ENCODE results near the gene CCL3.
A peak's percentile ranks its signal among the peaks of the same experiment; 100 is the strongest.
"Not testable (repeated sequence)": the region's sequence is repeated elsewhere in the genome, so short reads cannot be mapped to it uniquely, and the experiment has no call there.

The CCL3 gene

DNA sequence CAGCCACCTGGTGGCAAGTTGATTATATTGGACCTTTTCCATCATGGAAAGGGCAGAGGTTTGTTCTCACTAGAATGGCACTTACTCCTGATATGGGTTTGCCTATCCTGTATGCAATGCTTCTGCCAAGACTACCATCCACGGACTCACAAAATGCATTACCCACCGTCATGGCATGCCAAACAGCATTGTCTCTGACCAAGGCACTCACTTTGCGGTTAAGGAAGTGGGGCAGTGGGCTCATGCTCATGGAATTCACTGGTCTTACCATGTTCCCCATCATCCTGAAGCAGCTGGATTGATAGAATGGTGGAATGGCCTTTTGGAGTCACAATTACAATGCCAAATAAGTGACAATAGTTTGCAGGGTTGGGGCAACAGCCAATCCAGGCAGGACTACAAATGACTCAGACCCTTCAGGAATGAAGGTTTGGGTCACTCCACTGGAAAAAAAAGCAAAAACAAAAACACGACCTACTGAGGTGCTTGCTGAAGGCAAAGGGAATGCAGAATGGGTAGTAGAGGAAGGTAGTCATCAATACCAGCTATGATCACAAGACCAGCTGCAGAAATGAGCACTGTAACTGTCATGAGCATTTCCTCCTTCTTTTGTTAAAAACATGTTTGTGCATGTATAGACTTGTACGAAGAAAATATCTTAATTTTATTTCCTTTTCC is 25.2 kb upstream of the CCL3 start:
- DNase-seq, result peak; percentile 26

DNA sequence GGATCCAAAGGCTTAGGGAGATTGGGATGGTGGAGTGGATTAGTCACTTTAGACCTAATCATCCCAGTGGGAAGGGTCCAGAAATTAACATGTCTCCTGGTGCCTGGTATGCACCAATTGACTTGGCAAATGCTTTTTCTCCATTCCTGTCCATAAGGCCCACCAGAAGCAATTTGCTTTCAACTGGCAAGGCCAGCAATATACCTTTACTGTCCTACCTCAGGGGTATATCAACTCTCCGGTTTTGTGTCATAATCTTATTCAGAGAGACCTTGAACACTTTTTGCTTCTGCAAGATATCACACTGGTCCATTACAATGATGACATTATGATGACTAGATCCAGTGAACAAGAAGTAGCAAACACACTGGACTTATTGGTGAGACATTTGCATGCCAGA is 23.2 kb upstream of the CCL3 start:
- DNase-seq, result not testable (repeated sequence)

DNA sequence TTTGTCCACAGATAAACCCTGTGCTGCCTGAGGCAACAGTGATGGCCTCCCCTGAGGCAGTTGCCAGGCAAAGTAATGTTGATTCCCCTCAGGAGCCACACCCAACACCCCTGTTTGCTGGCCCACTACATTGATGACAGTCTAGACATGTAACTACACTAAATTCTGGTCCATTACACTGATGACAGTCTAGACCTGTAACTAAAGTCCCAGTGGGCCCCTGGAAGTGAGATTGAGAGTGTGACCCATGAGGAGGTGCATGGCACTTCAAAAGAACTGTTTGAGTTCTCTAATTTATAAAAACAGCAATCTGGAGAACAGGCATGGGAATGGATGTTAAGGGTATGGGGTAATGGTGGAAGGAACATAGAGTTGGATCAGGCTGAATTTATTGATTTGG is 22.6 kb upstream of the CCL3 start:
- no peak for DNase-seq

- no peak for DNase-seq
Measured at GRCh38 chr17:36111068-36111490, 21.1 kb upstream of the CCL3 start.

DNA sequence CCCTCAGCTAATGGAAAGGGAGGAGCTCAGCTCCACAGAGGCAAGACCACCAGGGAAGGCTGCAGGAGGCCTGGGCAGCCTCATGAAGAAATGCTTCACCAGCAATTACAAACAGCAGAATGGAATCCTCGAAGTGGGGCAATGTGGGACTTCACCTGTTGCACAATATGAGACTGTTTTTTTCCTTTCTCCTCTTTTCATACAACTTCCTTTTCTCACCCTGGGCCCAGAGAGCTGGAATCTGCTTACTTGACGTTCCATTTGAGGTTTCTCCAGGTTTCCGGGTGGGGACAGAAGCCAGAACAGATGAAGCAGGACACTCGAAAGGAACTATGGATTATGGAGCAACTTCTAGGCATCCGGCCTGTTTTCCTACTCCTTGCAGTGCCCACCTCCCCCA is 18.3 kb upstream of the CCL3 start:
- DNase-seq, result not testable (repeated sequence)

GRCh38 chr17:36107660-36108059 is 17.7 kb upstream of the CCL3 start:
- DNase-seq, result no peak

DNA sequence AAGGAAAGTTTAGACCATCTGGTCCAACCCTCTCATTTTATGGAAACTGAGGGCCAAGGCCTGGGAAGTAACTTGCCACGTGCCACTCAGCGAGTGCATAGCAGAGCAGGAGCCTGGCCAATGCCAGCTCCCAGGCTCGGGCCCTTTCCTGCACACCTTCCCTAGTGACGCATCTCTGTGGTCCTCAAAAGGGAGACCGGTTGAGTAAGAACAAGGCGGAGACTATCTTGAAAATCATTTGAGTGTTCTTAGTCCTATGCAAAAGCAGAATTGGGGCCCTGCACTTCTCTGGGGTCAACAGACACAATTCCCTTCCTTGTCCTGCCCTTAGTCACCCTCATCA is 16.5 kb upstream of the CCL3 start:
- no peak for DNase-seq

- DNase-seq, result no peak
Measured at GRCh38 chr17:36105781-36106492, 16.0 kb upstream of the CCL3 start.

DNA sequence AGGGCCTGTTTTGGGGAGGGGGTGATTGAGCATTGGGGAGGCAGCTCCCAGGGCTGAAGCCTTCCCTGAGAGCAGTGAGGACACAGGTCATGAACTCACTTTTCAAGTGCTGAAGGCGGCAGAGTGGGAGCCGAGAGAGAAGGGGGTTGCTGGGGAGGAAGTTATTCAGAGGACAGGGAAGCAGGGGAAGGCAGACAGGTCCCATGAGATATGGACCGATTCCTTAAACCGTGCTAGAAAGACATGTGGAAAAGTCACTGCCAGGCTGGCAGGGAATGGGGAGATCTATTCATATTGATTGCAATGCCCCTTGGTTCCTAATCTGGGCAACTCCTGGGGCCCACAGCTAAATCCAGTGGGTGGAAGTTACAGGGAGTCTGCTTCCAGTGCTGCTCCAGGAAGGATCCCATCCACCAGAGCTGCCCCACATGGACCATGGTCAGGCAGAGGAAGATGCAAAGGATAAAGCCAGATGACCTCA is 14.8 kb upstream of the CCL3 start:
- DNase-seq, result no peak

GRCh38 chr17:36104246-36104645 is 14.3 kb upstream of the CCL3 start:
- not testable (repeated sequence) for DNase-seq

DNA sequence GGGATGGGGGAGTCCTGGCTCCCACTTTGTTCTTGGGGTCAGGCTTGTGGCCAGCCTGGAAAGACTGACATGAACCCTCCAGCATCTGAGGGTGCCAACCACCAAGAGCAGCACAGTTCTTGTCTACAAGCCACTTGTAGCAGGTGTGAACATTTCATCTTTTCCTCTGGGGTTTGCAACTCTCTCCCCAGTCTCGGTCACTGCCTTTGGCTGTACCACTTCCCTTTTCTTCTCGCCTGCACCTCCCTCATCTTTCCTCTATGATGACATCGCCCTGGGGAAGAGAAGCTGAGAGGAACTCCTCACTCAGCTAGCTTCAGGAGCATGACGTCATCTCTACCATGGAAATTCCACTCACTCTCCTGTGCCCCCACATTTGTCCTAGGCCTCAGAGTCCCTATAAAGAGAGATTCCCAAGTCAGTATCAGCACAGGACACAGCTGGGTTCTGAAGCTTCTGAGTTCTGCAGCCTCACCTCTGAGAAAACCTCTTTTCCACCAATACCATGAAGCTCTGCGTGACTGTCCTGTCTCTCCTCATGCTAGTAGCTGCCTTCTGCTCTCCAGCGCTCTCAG is 13.5 kb upstream of the CCL3 start, which contains the start of gene CCL4:
Gene CCL4, plus strand, starts transcription at position 427 of the 575 bp plus-strand sequence. Its CDS starts 79 bp downstream, at position 506.
- not testable (repeated sequence) for DNase-seq

DNA sequence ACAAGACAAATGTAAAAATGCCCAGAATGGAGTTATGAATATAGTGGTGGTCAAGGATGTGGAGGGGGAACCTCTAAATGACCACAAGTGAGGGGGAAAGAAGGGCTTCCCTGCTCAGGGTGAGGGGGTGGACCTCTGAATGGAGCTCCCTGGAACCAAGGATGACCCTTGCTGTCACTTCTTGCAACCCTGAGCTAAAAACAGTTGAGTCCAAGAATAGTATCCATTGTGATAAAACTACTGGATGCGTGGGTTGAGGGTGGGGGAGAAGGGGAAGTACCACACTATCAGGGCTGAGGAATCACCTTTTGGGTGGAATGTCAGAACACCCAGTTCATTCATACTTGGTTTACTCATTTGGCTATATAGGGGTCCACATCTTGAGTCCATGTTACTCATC is 9.1 kb upstream of the CCL3 start:
- not testable (repeated sequence) for DNase-seq

- no peak for DNase-seq
Measured at GRCh38 chr17:36095992-36096391, 6.0 kb upstream of the CCL3 start.

GRCh38 chr17:36094746-36095145 is 4.8 kb upstream of the CCL3 start:
- DNase-seq, result no peak

DNA sequence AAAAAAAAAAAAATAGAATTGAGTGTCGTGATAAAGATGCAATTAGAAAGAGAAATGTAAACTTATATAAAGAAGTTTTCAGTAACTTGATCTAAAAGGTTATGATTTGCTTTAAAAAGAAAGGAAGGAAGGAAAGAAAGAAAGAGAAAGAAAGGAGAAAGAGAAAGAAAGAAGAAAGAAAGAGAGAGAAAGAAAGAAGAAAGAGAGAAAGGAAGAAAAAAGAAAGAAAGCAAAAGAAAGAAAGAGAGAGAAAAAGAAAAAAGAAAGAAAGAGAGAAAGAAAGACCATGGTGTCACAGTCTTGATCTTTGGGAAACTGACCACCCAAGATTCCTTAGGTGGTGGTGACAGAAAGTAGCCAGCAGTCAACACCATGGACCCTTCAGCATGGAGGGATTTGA is 4.3 kb upstream of the CCL3 start:
- DNase-seq, result no peak

DNA sequence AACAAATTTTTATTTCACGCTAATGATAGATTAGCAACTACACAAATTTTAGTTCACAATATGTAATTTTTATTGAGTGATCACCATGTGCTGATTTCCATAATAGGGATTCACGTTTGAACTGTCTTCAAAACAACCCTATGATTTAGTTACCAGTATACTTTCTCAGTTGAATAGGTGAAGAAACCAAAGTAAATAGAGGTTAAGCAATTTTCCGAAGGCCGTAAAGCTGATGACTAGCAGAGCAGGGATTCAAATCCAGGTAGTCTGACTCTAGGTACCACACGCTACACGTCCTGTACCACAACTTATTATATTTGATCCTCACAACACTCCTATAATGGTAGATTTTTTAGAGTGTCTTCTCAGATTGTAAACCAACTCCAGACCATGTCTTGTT is 2.8 kb upstream of the CCL3 start:
- not testable (repeated sequence) for DNase-seq

GRCh38 chr17:36092230-36092629 is 2.3 kb upstream of the CCL3 start:
- DNase-seq, result no peak

- no peak for DNase-seq
Measured at GRCh38 chr17:36089339-36089865, 541 bp downstream of the CCL3 start.

DNA sequence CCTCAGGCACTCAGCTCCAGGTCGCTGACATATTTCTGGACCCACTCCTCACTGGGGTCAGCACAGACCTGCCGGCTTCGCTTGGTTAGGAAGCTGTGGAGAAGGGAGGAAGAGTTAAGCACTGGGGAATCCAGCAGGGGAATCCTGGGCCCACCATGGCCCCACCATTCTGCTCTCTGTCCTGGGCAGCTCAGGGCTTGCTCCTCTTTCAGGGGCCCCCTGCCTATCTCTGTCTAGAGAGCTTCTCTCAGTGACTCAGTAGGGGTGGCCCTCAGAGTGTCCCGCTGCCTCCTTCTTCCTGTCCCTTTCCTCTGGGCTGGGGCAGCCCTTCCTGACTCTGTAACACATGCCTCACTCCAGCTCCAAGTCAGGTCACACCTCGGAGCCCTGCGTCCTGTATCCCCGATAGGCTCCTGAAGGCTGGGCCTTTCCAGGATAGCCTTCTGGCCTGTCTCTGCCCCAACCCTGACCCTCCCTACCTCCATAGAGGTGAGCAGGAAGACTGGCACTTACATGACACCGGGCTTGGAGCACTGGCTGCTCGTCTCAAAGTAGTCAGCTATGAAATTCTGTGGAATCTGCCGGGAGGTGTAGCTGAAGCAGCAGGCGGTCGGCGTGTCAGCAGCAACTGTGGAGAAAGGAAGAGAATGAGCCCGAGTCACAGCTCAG is 1.1 kb downstream of the CCL3 start:
- no peak for DNase-seq

DNA sequence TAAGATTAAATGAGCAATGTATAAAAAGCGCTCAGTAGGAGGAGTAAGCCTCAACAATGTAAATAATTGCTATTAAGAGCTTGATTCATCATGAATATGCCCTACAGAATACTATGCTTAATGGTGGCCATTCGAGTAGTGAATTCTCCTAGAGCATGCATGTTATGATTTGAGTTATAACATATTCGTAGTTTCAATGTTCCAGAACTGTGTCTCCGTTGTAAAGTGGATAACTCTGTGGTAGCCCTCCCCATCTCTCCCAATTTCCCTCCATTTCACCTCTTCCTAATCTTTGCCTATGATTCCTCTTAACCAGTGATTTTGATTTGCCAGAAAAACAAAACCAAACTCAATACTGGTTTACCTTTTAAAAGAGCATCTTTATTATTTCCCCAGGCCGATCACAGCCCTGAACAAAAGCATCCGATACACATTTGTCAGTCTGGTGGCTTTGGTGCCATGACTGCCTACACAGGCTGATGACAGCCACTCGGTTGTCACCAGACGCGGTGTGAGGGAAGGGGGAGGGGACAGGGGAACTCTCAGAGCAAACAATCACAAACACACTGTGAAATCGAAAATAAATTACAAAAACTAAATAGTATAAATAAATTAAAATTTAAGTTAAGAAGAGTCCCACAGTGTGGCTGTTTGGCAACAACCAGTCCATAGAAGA is 1.9 kb downstream of the CCL3 start:
- not testable (repeated sequence) for DNase-seq

DNA sequence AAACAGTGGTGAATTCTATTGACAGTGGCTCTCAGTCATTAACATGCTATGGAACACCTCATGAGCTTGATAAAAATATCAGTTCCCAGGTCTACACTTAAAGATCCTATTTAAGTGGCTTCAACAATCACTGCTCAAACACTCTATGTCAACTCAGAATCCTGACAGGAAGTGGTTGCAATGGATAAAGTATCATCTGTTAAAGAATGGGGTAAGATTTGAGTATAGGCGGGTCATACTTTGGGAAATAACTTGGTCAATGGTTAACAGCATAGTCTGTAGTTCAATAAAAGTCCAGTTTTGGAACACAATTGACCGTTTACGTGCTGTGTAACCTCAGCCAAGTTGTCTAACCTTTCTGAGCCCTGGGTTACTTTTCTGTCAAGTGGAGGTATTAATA is 2.5 kb downstream of the CCL3 start:
- not testable (repeated sequence) for DNase-seq

- DNase-seq, result no peak
Measured at GRCh38 chr17:36086791-36087190, 3.2 kb downstream of the CCL3 start.

DNA sequence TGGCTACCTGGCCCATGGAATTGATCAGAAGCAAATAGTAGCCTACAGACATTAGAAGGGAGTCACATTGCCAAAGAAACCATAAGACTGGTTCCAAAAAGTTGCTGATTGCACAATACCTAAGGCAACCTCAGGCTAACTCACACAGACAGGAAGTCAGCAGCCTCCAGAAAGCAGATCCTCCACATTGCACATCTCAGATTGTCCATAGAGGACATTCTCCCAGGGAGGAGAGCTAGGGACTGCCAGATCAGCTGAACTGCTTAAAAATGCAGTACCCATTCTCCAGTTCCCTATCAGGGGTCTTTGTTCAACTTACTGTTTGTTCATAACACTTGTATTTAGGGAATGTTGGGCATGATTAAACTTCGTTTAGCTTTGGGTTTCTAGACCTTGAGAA is 4.2 kb downstream of the CCL3 start:
- no peak for DNase-seq

Measured in EL (cell line).